ENCODE results near the gene LAT. TPM values are rescaled to one million over a fixed set of nuclear protein-coding genes. Genes with fewer than 3 reads are reported as not detected.

Gene LAT
- total RNA-seq, 1 experiment from 2014 or later = 3.7 TPM

GRCh38 chr16:28987170-28987853 lies 2.5 kb downstream of the LAT start:
- intact Hi-C loops (cut with micrococcal nuclease; ENCODE audit: unreplicated experiment) = no loop called here
- Histone ChIP-seq H3K4me1 (ENCODE audit: control insufficient read depth, insufficient read depth, low read length) (no peaks in the 10 kb centered on the region), H3K27ac (ENCODE audit: low read length) (no peak overlapping the region), H3K9me3 (ENCODE audit: control insufficient read depth, insufficient read depth, low read depth, low read length) (no peaks in the 10 kb centered on the region), H3K4me3 (ENCODE audit: low read depth in 2 of 2, low read length in 2 of 2) (no peak overlapping the region), H3K27me3 (ENCODE audit: control insufficient read depth, insufficient read depth, low read length) (no peaks in the 10 kb centered on the region), H3K36me3 (ENCODE audit: control insufficient read depth, insufficient read depth, low read length) (no peaks in the 10 kb centered on the region)
- BruUV-seq (replicated peaks) = no TSS peak
- TF ChIP-seq POLR2AphosphoS5 (IDR thresholded peaks at IDR 0.05; ENCODE audit: low read depth, low read length) = no peak
- in situ Hi-C loops (cut with HindIII; ENCODE audit: low pct_unique_long_range_greater_than_20kb, low sequenced_read_pairs) = no loop called here
- POLR2A ChIA-PET = no interaction called here
- DNase-seq (ENCODE audit: low read depth, low spot score) = no peak
- no peak for ATAC-seq
- CTCF ChIA-PET = no interaction called here

GRCh38 chr16:28989363-28989762 lies 4.5 kb downstream of the LAT start:
- Histone ChIP-seq H3K4me1 (ENCODE audit: control insufficient read depth, insufficient read depth, low read length) (no peaks in the 10 kb centered on the region), H3K27ac (ENCODE audit: low read length) (no peak overlapping the region), H3K9me3 (ENCODE audit: control insufficient read depth, insufficient read depth, low read depth, low read length) (no peaks in the 10 kb centered on the region), H3K27me3 (ENCODE audit: control insufficient read depth, insufficient read depth, low read length) (no peaks in the 10 kb centered on the region), H3K36me3 (ENCODE audit: control insufficient read depth, insufficient read depth, low read length) (no peaks in the 10 kb centered on the region), H3K4me3 (ENCODE audit: low read depth in 2 of 2, low read length in 2 of 2) (no peak overlapping the region)
- intact Hi-C loops (cut with micrococcal nuclease; ENCODE audit: unreplicated experiment) = no loop called here
- in situ Hi-C loops (cut with HindIII; ENCODE audit: low pct_unique_long_range_greater_than_20kb, low sequenced_read_pairs) = no loop called here
- no peak for DNase-seq (ENCODE audit: low read depth, low spot score)
- TF ChIP-seq POLR2AphosphoS5 (IDR thresholded peaks at IDR 0.05; ENCODE audit: low read depth, low read length) (no peak), CTCF (IDR thresholded peaks at IDR 0.05) (no peak), REST (IDR thresholded peaks at IDR 0.05; ENCODE audit: insufficient read depth in 1 of 2, low read depth in 2 of 2, low read length in 1 of 2) (no peak), TCF7L2 (IDR thresholded peaks at IDR 0.05; ENCODE audit: low read depth, low read length) (no peak), SIN3A (IDR thresholded peaks at IDR 0.05; ENCODE audit: borderline replicate concordance, insufficient read depth, low read depth, low read length) (no peak)
- ChIA-PET CTCF (no interaction called here), POLR2A (no interaction called here)
- no peak for ATAC-seq
- no TSS peak for BruUV-seq (replicated peaks)

GRCh38 chr16:28990375-28991040 lies 5.7 kb downstream of the LAT start:
- Histone ChIP-seq H3K9me3 (ENCODE audit: control insufficient read depth, insufficient read depth, low read depth, low read length) (no peaks in the 10 kb centered on the region), H3K27me3 (ENCODE audit: control insufficient read depth, insufficient read depth, low read length) (no peaks in the 10 kb centered on the region), H3K4me1 (ENCODE audit: control insufficient read depth, insufficient read depth, low read length) (no peaks in the 10 kb centered on the region), H3K4me3 (ENCODE audit: low read depth in 2 of 2, low read length in 2 of 2) (no peak overlapping the region), H3K36me3 (ENCODE audit: control insufficient read depth, insufficient read depth, low read length) (no peaks in the 10 kb centered on the region), H3K27ac (ENCODE audit: low read length) (no peak overlapping the region)
- no TSS peak for BruUV-seq (replicated peaks)
- CTCF ChIA-PET = no interaction called here
- DNase-seq (ENCODE audit: low read depth, low spot score) (no peak), ATAC-seq (no peak)
- POLR2A ChIA-PET = no interaction called here
- intact Hi-C loops (cut with micrococcal nuclease; ENCODE audit: unreplicated experiment) (no loop called here), in situ Hi-C loops (cut with HindIII; ENCODE audit: low pct_unique_long_range_greater_than_20kb, low sequenced_read_pairs) (no loop called here)
- TF ChIP-seq SIN3A (IDR thresholded peaks at IDR 0.05; ENCODE audit: borderline replicate concordance, insufficient read depth, low read depth, low read length) (no peak), REST (IDR thresholded peaks at IDR 0.05; ENCODE audit: insufficient read depth in 1 of 2, low read depth in 2 of 2, low read length in 1 of 2) (no peak), POLR2AphosphoS5 (IDR thresholded peaks at IDR 0.05; ENCODE audit: low read depth, low read length) (no peak), TCF7L2 (IDR thresholded peaks at IDR 0.05; ENCODE audit: low read depth, low read length) (no peak), CTCF (IDR thresholded peaks at IDR 0.05) (no peak)
